ENCODE data around the gene SPAG6. TPM values are rescaled to one million over a fixed set of nuclear protein-coding genes. Genes with fewer than 3 reads are reported as not detected.

The SPAG6 gene
- total RNA-seq, 1 donor from 2014 or later: not detected

- DNase-seq (ENCODE audit: low read depth) (no peak), FAIRE-seq (no peak)
- H3K27me3 ChIP-seq (ENCODE audit: control insufficient read depth, insufficient read depth, low read length): peaks cover 42% of the 10 kb centered on the region
- H3K4me3 ChIP-seq (ENCODE audit: low read depth, low read length): peak overlapping the region; percentile 43
- peak; percentile 9 for TF ChIP-seq CTCF (IDR thresholded peaks at IDR 0.05; ENCODE audit: insufficient read depth, low read length, severe bottlenecking)
- no peaks in the 10 kb centered on the region for H3K36me3 ChIP-seq (ENCODE audit: control insufficient read depth, insufficient read depth, low read length)
Measured at GRCh38 chr10:22335173-22335933, 9.9 kb upstream of the SPAG6 start.

GRCh38 chr10:22338185-22338900, 7.0 kb upstream of the SPAG6 start:
- H3K4me3 ChIP-seq (ENCODE audit: low read depth, low read length): no peak overlapping the region
- FAIRE-seq: no peak
- H3K36me3 ChIP-seq (ENCODE audit: control insufficient read depth, insufficient read depth, low read length): no peaks in the 10 kb centered on the region
- peaks cover 57% of the 10 kb centered on the region for H3K27me3 ChIP-seq (ENCODE audit: control insufficient read depth, insufficient read depth, low read length)
- TF ChIP-seq CTCF (IDR thresholded peaks at IDR 0.05; ENCODE audit: insufficient read depth, low read length, severe bottlenecking): no peak
- DNase-seq (ENCODE audit: low read depth): no peak

GRCh38 chr10:22338931-22339330, 6.4 kb upstream of the SPAG6 start:
- no peak overlapping the region for H3K4me3 ChIP-seq (ENCODE audit: low read depth, low read length)
- no peaks in the 10 kb centered on the region for H3K36me3 ChIP-seq (ENCODE audit: control insufficient read depth, insufficient read depth, low read length)
- no peak for DNase-seq (ENCODE audit: low read depth)
- FAIRE-seq: no peak
- no peak for TF ChIP-seq CTCF (IDR thresholded peaks at IDR 0.05; ENCODE audit: insufficient read depth, low read length, severe bottlenecking)
- peaks cover 56% of the 10 kb centered on the region for H3K27me3 ChIP-seq (ENCODE audit: control insufficient read depth, insufficient read depth, low read length)

- no peak for TF ChIP-seq CTCF (IDR thresholded peaks at IDR 0.05; ENCODE audit: insufficient read depth, low read length, severe bottlenecking)
- Histone ChIP-seq H3K4me3 (ENCODE audit: low read depth, low read length) (peak overlapping the region; percentile 73), H3K36me3 (ENCODE audit: control insufficient read depth, insufficient read depth, low read length) (no peaks in the 10 kb centered on the region), H3K27me3 (ENCODE audit: control insufficient read depth, insufficient read depth, low read length) (peaks cover 56% of the 10 kb centered on the region)
- DNase-seq (ENCODE audit: low read depth) (no peak), FAIRE-seq (no peak)
Measured at GRCh38 chr10:22339761-22340328, 5.5 kb upstream of the SPAG6 start.

GRCh38 chr10:22340329-22341189, 4.7 kb upstream of the SPAG6 start:
- Histone ChIP-seq H3K27me3 (ENCODE audit: control insufficient read depth, insufficient read depth, low read length) (peaks cover 56% of the 10 kb centered on the region), H3K36me3 (ENCODE audit: control insufficient read depth, insufficient read depth, low read length) (no peaks in the 10 kb centered on the region), H3K4me3 (ENCODE audit: low read depth, low read length) (peak overlapping the region; percentile 73)
- DNase-seq (ENCODE audit: low read depth) (peak; percentile 79), FAIRE-seq (no peak)
- no peak for TF ChIP-seq CTCF (IDR thresholded peaks at IDR 0.05; ENCODE audit: insufficient read depth, low read length, severe bottlenecking)
